Measurements from ENCODE around the gene PPP2R2D.

Gene PPP2R2D

GRCh38 chr10:131959841-131960240 lies 59.0 kb downstream of the PPP2R2D start:
- Histone ChIP-seq H3K27me3 (ENCODE audit: control insufficient read depth, insufficient read depth, low read length) (no peaks in the 10 kb centered on the region), H3K36me3 (ENCODE audit: control insufficient read depth, insufficient read depth, low read length) (peaks cover 44% of the 10 kb centered on the region), H3K9me3 (ENCODE audit: control insufficient read depth, insufficient read depth, low read length) (no peaks in the 10 kb centered on the region), H3K4me1 (ENCODE audit: control insufficient read depth, insufficient read depth, low read length) (no peaks in the 10 kb centered on the region), H3K9ac (ENCODE audit: low read depth, low read length) (no peak overlapping the region), H3K27ac (ENCODE audit: low read depth, low read length) (no peak overlapping the region), H3K4me3 (ENCODE audit: low read depth, low read length) (no peak overlapping the region)

GRCh38 chr10:131960631-131961046 lies 59.8 kb downstream of the PPP2R2D start:
- no peaks in the 10 kb centered on the region for H3K27me3 ChIP-seq (ENCODE audit: control insufficient read depth, insufficient read depth, low read length)
- H3K27ac ChIP-seq (ENCODE audit: low read depth, low read length) = no peak overlapping the region
- no peaks in the 10 kb centered on the region for H3K9me3 ChIP-seq (ENCODE audit: control insufficient read depth, insufficient read depth, low read length)
- H3K9ac ChIP-seq (ENCODE audit: low read depth, low read length) = no peak overlapping the region
- peaks cover 36% of the 10 kb centered on the region for H3K36me3 ChIP-seq (ENCODE audit: control insufficient read depth, insufficient read depth, low read length)
- no peaks in the 10 kb centered on the region for H3K4me1 ChIP-seq (ENCODE audit: control insufficient read depth, insufficient read depth, low read length)
- H3K4me3 ChIP-seq (ENCODE audit: low read depth, low read length) = no peak overlapping the region

- Histone ChIP-seq H3K9me3 (ENCODE audit: control insufficient read depth, insufficient read depth, low read length) (no peaks in the 10 kb centered on the region), H3K9ac (ENCODE audit: low read depth, low read length) (no peak overlapping the region), H3K27me3 (ENCODE audit: control insufficient read depth, insufficient read depth, low read length) (no peaks in the 10 kb centered on the region), H3K4me3 (ENCODE audit: low read depth, low read length) (no peak overlapping the region), H3K4me1 (ENCODE audit: control insufficient read depth, insufficient read depth, low read length) (no peaks in the 10 kb centered on the region), H3K27ac (ENCODE audit: low read depth, low read length) (no peak overlapping the region), H3K36me3 (ENCODE audit: control insufficient read depth, insufficient read depth, low read length) (peaks cover 30% of the 10 kb centered on the region)
These were observed 60.4 kb downstream of the PPP2R2D start for GRCh38 chr10:131961047-131961776.

- Histone ChIP-seq H3K9ac (ENCODE audit: low read depth, low read length) (no peak overlapping the region), H3K4me1 (ENCODE audit: control insufficient read depth, insufficient read depth, low read length) (no peaks in the 10 kb centered on the region), H3K27ac (ENCODE audit: low read depth, low read length) (no peak overlapping the region), H3K9me3 (ENCODE audit: control insufficient read depth, insufficient read depth, low read length) (no peaks in the 10 kb centered on the region), H3K36me3 (ENCODE audit: control insufficient read depth, insufficient read depth, low read length) (peaks cover 23% of the 10 kb centered on the region), H3K27me3 (ENCODE audit: control insufficient read depth, insufficient read depth, low read length) (no peaks in the 10 kb centered on the region), H3K4me3 (ENCODE audit: low read depth, low read length) (no peak overlapping the region)
These were observed 61.2 kb downstream of the PPP2R2D start for GRCh38 chr10:131961777-131962662.

GRCh38 chr10:131963350-131963749 lies 62.5 kb downstream of the PPP2R2D start:
- H3K9ac ChIP-seq (ENCODE audit: low read depth, low read length) = no peak overlapping the region
- H3K27me3 ChIP-seq (ENCODE audit: control insufficient read depth, insufficient read depth, low read length) = no peaks in the 10 kb centered on the region
- H3K36me3 ChIP-seq (ENCODE audit: control insufficient read depth, insufficient read depth, low read length) = peaks cover 21% of the 10 kb centered on the region
- no peaks in the 10 kb centered on the region for H3K9me3 ChIP-seq (ENCODE audit: control insufficient read depth, insufficient read depth, low read length)
- H3K4me3 ChIP-seq (ENCODE audit: low read depth, low read length) = no peak overlapping the region
- no peak overlapping the region for H3K27ac ChIP-seq (ENCODE audit: low read depth, low read length)
- no peaks in the 10 kb centered on the region for H3K4me1 ChIP-seq (ENCODE audit: control insufficient read depth, insufficient read depth, low read length)

- no peaks in the 10 kb centered on the region for H3K27me3 ChIP-seq (ENCODE audit: control insufficient read depth, insufficient read depth, low read length)
- no peak overlapping the region for H3K4me3 ChIP-seq (ENCODE audit: low read depth, low read length)
- H3K36me3 ChIP-seq (ENCODE audit: control insufficient read depth, insufficient read depth, low read length) = peaks cover 26% of the 10 kb centered on the region
- no peak overlapping the region for H3K27ac ChIP-seq (ENCODE audit: low read depth, low read length)
- H3K9me3 ChIP-seq (ENCODE audit: control insufficient read depth, insufficient read depth, low read length) = no peaks in the 10 kb centered on the region
- no peak overlapping the region for H3K9ac ChIP-seq (ENCODE audit: low read depth, low read length)
- no peaks in the 10 kb centered on the region for H3K4me1 ChIP-seq (ENCODE audit: control insufficient read depth, insufficient read depth, low read length)
These were observed 63.0 kb downstream of the PPP2R2D start for GRCh38 chr10:131963811-131964210.

GRCh38 chr10:131964298-131964697 lies 63.5 kb downstream of the PPP2R2D start:
- H3K9ac ChIP-seq (ENCODE audit: low read depth, low read length) = no peak overlapping the region
- no peaks in the 10 kb centered on the region for H3K27me3 ChIP-seq (ENCODE audit: control insufficient read depth, insufficient read depth, low read length)
- peaks cover 29% of the 10 kb centered on the region for H3K36me3 ChIP-seq (ENCODE audit: control insufficient read depth, insufficient read depth, low read length)
- no peaks in the 10 kb centered on the region for H3K4me1 ChIP-seq (ENCODE audit: control insufficient read depth, insufficient read depth, low read length)
- no peak overlapping the region for H3K4me3 ChIP-seq (ENCODE audit: low read depth, low read length)
- H3K27ac ChIP-seq (ENCODE audit: low read depth, low read length) = no peak overlapping the region
- no peaks in the 10 kb centered on the region for H3K9me3 ChIP-seq (ENCODE audit: control insufficient read depth, insufficient read depth, low read length)

GRCh38 chr10:131968949-131969348 lies 68.1 kb downstream of the PPP2R2D start:
- Histone ChIP-seq H3K36me3 (ENCODE audit: control insufficient read depth, insufficient read depth, low read length) (peaks cover 50% of the 10 kb centered on the region), H3K9ac (ENCODE audit: low read depth, low read length) (no peak overlapping the region), H3K27me3 (ENCODE audit: control insufficient read depth, insufficient read depth, low read length) (no peaks in the 10 kb centered on the region), H3K27ac (ENCODE audit: low read depth, low read length) (no peak overlapping the region), H3K9me3 (ENCODE audit: control insufficient read depth, insufficient read depth, low read length) (no peaks in the 10 kb centered on the region), H3K4me1 (ENCODE audit: control insufficient read depth, insufficient read depth, low read length) (no peaks in the 10 kb centered on the region), H3K4me3 (ENCODE audit: low read depth, low read length) (no peak overlapping the region)

GRCh38 chr10:131970946-131971345 lies 70.1 kb downstream of the PPP2R2D start:
- Histone ChIP-seq H3K36me3 (ENCODE audit: control insufficient read depth, insufficient read depth, low read length) (peaks cover 50% of the 10 kb centered on the region), H3K27me3 (ENCODE audit: control insufficient read depth, insufficient read depth, low read length) (no peaks in the 10 kb centered on the region), H3K4me1 (ENCODE audit: control insufficient read depth, insufficient read depth, low read length) (no peaks in the 10 kb centered on the region), H3K9me3 (ENCODE audit: control insufficient read depth, insufficient read depth, low read length) (no peaks in the 10 kb centered on the region), H3K4me3 (ENCODE audit: low read depth, low read length) (no peak overlapping the region), H3K27ac (ENCODE audit: low read depth, low read length) (no peak overlapping the region), H3K9ac (ENCODE audit: low read depth, low read length) (no peak overlapping the region)

- Histone ChIP-seq H3K4me3 (ENCODE audit: low read depth, low read length) (no peak overlapping the region), H3K27me3 (ENCODE audit: control insufficient read depth, insufficient read depth, low read length) (no peaks in the 10 kb centered on the region), H3K36me3 (ENCODE audit: control insufficient read depth, insufficient read depth, low read length) (peaks cover 50% of the 10 kb centered on the region), H3K9ac (ENCODE audit: low read depth, low read length) (no peak overlapping the region), H3K27ac (ENCODE audit: low read depth, low read length) (no peak overlapping the region), H3K4me1 (ENCODE audit: control insufficient read depth, insufficient read depth, low read length) (no peaks in the 10 kb centered on the region), H3K9me3 (ENCODE audit: control insufficient read depth, insufficient read depth, low read length) (no peaks in the 10 kb centered on the region)
These were observed 70.8 kb downstream of the PPP2R2D start for GRCh38 chr10:131971591-131971990.

- Histone ChIP-seq H3K36me3 (ENCODE audit: control insufficient read depth, insufficient read depth, low read length) (peaks cover 45% of the 10 kb centered on the region), H3K27ac (ENCODE audit: low read depth, low read length) (no peak overlapping the region)
These were observed 71.8 kb downstream of the PPP2R2D start for GRCh38 chr10:131972474-131973071.

More at GRCh38 chr10:131972474-131973071, 71.8 kb downstream of the PPP2R2D start:
- Histone ChIP-seq H3K27me3 (ENCODE audit: control insufficient read depth, insufficient read depth, low read length) (no peaks in the 10 kb centered on the region), H3K4me1 (ENCODE audit: control insufficient read depth, insufficient read depth, low read length) (peaks cover 2% of the 10 kb centered on the region; the same call in 1 of the 2 replicates), H3K9me3 (ENCODE audit: control insufficient read depth, insufficient read depth, low read length) (no peaks in the 10 kb centered on the region), H3K9ac (ENCODE audit: low read depth, low read length) (no peak overlapping the region), H3K4me3 (ENCODE audit: low read depth, low read length) (no peak overlapping the region)

Measured in HUES48 (cell line).